Nephron progenitor cell (in vitro differentiated cells): ENCODE data around the gene ADGRL3.

ENCODE experiments used
- DNase-seq: peaks from one replicate; pipeline ENCODE4 v3.0.0; 2021
- H3K27ac Mint-ChIP-seq: 2 replicates; pipeline ENCODE4 v1.8.0; 2021; ENCODE audit warnings: mild to moderate bottlenecking, moderate library complexity, mixed read lengths
- H3K27me3 Mint-ChIP-seq: 2 replicates; pipeline ENCODE4 v1.8.0; 2021; ENCODE audit warnings: mild to moderate bottlenecking, low read depth, mixed read lengths; ENCODE audit not compliant: poor library complexity
- H3K36me3 Mint-ChIP-seq: 2 replicates; pipeline ENCODE4 v1.8.0; 2021; ENCODE audit warnings: low read depth, mixed read lengths
- H3K4me1 Mint-ChIP-seq: 2 replicates; pipeline ENCODE4 v1.8.0; 2021; ENCODE audit warnings: mixed read lengths
- H3K4me3 Mint-ChIP-seq: 2 replicates; pipeline ENCODE4 v1.8.0; 2021; ENCODE audit warnings: mild to moderate bottlenecking, moderate library complexity, mixed read lengths
- H3K9me3 Mint-ChIP-seq: 2 replicates; pipeline ENCODE4 v1.8.0; 2021; ENCODE audit warnings: mild to moderate bottlenecking, moderate library complexity, mixed read lengths
- TF ChIP-seq, protein P1 (sequence below): fragments of 200-600 bp; sonication (generic); IDR thresholded peaks from 2 replicates; pipeline ENCODE4 v1.5.0; 2021; ENCODE audit warnings: antibody characterized with exemption

The ADGRL3 gene

DNA sequence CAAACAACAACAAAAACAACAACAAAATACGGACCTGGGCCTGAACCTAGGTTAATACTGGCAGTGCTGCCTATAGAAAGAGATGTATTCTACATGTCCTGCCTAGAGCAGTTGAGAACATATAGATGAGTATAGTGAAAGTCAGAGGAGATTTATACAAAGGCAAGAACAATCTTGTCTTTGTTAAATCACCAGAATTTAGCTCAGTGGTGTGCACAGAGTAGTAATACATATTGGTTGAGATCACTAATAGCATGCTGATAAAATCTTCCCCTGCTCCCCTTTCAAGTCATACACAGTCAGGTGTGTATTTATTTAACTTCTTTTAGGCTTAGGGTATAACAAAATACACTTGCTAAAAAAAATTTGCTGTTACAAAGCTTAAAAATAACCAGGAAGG lies 247.8 kb downstream of the ADGRL3 start:
- Mint-ChIP-seq H3K4me3 (no peak overlapping the region), H3K9me3 (no peaks in the 10 kb centered on the region), H3K4me1 (no peaks in the 10 kb centered on the region), H3K27me3 (no peaks in the 10 kb centered on the region), H3K27ac (no peak overlapping the region), H3K36me3 (no peaks in the 10 kb centered on the region)
- TF ChIP-seq, protein P1, sequence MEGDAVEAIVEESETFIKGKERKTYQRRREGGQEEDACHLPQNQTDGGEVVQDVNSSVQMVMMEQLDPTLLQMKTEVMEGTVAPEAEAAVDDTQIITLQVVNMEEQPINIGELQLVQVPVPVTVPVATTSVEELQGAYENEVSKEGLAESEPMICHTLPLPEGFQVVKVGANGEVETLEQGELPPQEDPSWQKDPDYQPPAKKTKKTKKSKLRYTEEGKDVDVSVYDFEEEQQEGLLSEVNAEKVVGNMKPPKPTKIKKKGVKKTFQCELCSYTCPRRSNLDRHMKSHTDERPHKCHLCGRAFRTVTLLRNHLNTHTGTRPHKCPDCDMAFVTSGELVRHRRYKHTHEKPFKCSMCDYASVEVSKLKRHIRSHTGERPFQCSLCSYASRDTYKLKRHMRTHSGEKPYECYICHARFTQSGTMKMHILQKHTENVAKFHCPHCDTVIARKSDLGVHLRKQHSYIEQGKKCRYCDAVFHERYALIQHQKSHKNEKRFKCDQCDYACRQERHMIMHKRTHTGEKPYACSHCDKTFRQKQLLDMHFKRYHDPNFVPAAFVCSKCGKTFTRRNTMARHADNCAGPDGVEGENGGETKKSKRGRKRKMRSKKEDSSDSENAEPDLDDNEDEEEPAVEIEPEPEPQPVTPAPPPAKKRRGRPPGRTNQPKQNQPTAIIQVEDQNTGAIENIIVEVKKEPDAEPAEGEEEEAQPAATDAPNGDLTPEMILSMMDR: no peak
- DNase-seq: no peak

DNA sequence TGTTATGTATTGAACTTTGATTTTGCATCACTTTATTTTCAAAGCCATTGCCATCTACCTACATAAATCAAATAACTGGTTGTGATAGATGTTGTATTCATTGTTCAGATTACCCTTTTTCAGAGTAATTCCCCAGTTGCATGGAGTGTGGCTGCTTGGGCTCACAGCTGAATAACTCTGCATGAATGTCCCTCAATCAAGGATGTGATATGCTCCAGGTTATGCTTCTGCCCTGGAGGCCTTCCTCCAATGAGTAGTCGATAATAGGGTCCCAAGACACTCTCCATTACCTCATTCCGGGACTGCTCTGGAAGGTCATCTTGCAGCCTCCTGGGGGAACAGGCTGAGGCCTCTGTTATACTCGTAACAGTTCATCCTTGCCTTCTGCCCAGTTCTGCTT lies 251.8 kb downstream of the ADGRL3 start:
- H3K4me3 Mint-ChIP-seq: no peak overlapping the region
- H3K27me3 Mint-ChIP-seq: no peaks in the 10 kb centered on the region
- no peaks in the 10 kb centered on the region for H3K4me1 Mint-ChIP-seq
- no peaks in the 10 kb centered on the region for H3K9me3 Mint-ChIP-seq
- H3K27ac Mint-ChIP-seq: no peak overlapping the region
- no peaks in the 10 kb centered on the region for H3K36me3 Mint-ChIP-seq
- TF ChIP-seq, protein P1: no peak
- no peak for DNase-seq

DNA sequence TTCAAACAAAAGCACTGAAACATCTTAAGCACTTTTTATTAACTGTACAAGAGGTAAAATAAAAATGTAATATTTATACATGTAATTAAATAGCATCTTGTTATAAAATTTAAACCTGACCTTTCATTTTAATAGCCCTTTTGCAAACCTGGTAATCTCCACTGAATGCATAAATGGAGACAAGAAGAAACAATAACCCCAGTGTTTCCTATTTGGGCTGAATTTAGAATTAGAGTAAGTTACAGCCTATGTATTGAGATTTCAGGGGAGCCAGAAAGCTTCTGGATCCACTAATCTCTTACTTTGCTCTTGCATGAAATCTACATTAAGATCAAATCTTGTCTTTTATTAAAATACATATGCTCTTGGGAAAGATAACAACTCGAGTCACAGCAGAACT lies 261.8 kb downstream of the ADGRL3 start:
- no peaks in the 10 kb centered on the region for H3K36me3 Mint-ChIP-seq
- H3K27ac Mint-ChIP-seq: no peak overlapping the region
- H3K9me3 Mint-ChIP-seq: no peaks in the 10 kb centered on the region
- no peak for DNase-seq
- no peak overlapping the region for H3K4me3 Mint-ChIP-seq
- no peaks in the 10 kb centered on the region for H3K4me1 Mint-ChIP-seq
- TF ChIP-seq, protein P1: no peak
- no peaks in the 10 kb centered on the region for H3K27me3 Mint-ChIP-seq

DNA sequence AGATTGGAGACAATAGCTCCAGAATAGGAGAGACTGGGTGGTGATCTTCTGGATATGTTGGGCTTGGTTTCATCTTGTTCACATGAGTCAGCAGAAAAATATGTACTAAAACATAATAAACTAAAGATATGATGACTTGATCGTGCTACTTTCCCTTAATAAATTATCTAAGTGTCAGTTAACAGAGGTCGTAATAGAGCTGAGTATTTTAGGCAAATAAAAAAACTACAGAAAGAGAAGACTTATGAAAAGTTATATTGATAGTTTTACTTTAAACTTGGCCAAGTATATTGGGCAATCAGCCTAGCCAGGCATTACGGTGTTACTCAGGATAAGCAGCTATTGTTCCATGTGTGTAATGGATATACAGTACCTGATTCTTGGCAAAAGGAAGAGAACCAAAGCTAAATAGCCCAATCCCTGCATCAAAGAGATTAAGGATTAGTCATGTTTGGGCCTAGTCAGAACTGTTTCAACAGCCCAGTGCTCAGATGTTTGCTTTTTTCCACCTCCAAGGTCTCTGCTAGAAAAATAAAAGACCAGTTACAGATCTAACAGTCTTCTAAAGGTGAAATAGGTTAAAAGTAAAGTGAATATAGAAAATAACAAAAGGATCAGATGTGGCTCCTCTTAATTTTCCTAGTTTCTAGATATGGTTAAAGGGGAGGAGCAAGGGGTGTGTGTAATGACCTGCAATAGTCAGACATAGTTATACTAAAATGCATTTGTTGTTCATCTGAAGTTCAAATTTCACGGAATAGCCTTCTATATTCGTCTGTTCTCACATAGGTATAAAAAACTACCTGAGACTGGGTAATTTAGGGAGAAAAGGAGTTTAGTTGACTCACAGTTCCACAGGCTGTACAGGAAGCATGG lies 262.6 kb downstream of the ADGRL3 start:
- DNase-seq: no peak
- Mint-ChIP-seq H3K36me3 (no peaks in the 10 kb centered on the region), H3K4me1 (no peaks in the 10 kb centered on the region), H3K4me3 (no peak overlapping the region), H3K27ac (no peak overlapping the region), H3K9me3 (no peaks in the 10 kb centered on the region), H3K27me3 (no peaks in the 10 kb centered on the region)
- TF ChIP-seq, protein P1: no peak

DNA sequence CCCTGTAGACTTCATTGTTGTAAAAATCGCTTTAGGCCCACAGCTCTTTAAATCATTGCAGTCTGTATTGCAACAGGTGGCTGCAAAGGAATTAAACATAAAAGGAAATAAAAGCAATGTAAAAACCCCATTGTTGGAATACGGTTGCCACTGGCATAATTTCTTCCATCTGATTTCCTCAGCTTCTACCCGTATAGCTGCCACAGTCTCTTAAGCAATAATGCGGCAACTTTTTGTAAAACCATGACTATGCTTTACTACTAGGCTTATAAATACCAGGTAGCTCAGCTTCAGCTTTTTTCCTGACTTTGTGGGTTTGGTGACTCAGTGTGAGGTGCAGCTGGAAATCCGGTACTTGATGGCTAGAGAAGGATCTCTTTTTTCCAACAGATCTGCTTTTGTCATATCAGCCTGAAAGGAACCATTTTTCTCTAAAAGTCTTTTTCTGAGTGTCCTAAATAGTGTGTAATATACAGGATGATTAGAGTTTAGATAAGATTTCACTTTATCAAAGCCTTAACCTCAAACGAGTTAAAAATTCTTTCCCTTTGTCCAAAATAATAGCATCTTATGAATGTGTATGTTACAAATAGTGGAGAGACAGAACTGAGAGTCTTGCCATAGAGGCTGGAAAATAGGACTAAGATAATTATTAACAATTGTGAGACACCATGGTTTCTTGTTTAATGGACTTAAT lies 268.0 kb downstream of the ADGRL3 start:
- TF ChIP-seq, protein P1: no peak
- Mint-ChIP-seq H3K4me3 (no peak overlapping the region), H3K27me3 (no peaks in the 10 kb centered on the region), H3K27ac (no peak overlapping the region), H3K36me3 (no peaks in the 10 kb centered on the region), H3K9me3 (no peaks in the 10 kb centered on the region), H3K4me1 (no peaks in the 10 kb centered on the region)
- no peak for DNase-seq
